HCT116 (cell line): ENCODE data around the gene PSMD3.
A peak's percentile ranks its signal among the peaks of the same experiment; 100 is the strongest.

Experiments
- EZH2 ChIP-seq: fragments of 200-600 bp; sonication (generic); IDR thresholded peaks from 2 replicates; pipeline ENCODE4 v1.6.1; 2017; ENCODE audit warnings: antibody characterized with exemption, mixed run types
- EZH2phosphoT487 ChIP-seq: fragments of 200-600 bp; IDR thresholded peaks from 2 replicates; pipeline ENCODE4 v1.6.1; 2018; ENCODE audit warnings: antibody characterized with exemption, borderline replicate concordance
- POLR2AphosphoS5 ChIP-seq: IDR thresholded peaks from 2 replicates; pipeline ENCODE4 v1.6.1; 2011; ENCODE audit warnings: mild to moderate bottlenecking, low read depth, low read length, moderate library complexity
- TF ChIP-seq, protein P1 (sequence below), 3 experiments: fragments of 200-600 bp in 1 of 3; sonication (generic) in 1 of 3; IDR thresholded peaks in 2 of 3; conservative IDR thresholded peaks in 1 of 3; 2 replicates each; pipeline ENCODE4 v1.5.1; 2012 to 2017; ENCODE audit warnings: low read depth in 2 of 3, low read length in 2 of 3, antibody characterized with exemption in 1 of 3, borderline replicate concordance in 1 of 3, control low read depth in 1 of 3, mild to moderate bottlenecking in 1 of 3, mixed read lengths in 1 of 3, mixed run types in 1 of 3, moderate library complexity in 1 of 3; ENCODE audit not compliant: insufficient read depth in 1 of 3

DNA sequence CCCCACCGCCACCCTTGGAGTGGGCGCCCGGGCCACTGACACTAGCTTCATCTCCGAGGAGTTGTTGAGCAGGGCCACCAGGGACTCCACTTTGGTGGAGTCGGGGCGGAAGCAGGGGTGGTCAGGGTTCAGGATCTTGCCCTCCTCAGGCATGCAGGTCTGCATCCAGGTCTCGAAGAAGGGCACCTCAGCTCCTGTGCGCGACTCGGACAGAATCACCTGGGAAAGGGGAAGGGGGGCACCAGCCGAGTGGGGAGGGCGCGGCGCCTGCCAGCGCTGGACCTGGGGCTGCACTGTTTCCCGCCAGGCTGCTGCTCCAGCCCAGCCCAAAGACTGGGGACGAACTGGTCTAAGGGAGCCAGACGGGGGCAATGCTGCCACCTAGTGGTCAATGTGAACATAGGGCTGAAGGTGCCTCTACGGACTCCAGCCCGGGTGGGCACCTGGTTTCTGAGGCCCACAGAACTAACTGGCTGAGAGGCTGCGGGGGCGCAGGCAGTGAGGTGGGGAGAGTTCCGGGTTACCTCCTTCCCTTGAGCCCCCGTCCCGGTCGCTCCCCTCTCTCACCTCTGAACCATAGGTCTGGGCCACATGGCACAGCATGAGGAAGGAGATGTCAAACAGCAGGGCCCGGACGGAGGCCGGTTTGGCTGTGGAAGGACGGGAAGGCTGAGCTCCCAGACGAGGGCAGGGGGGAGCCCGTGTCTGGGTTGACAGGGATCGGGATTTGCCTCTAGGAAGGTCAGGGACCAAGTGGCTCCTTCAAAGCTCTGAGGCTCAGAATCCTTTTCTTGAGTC is 46.4 kb downstream of the PSMD3 start:
- TF ChIP-seq, protein P1, sequence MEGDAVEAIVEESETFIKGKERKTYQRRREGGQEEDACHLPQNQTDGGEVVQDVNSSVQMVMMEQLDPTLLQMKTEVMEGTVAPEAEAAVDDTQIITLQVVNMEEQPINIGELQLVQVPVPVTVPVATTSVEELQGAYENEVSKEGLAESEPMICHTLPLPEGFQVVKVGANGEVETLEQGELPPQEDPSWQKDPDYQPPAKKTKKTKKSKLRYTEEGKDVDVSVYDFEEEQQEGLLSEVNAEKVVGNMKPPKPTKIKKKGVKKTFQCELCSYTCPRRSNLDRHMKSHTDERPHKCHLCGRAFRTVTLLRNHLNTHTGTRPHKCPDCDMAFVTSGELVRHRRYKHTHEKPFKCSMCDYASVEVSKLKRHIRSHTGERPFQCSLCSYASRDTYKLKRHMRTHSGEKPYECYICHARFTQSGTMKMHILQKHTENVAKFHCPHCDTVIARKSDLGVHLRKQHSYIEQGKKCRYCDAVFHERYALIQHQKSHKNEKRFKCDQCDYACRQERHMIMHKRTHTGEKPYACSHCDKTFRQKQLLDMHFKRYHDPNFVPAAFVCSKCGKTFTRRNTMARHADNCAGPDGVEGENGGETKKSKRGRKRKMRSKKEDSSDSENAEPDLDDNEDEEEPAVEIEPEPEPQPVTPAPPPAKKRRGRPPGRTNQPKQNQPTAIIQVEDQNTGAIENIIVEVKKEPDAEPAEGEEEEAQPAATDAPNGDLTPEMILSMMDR (IDR thresholded peaks at IDR 0.05 in 2 of 3, conservative IDR thresholded peaks at IDR 0.05 in 1 of 3; ENCODE audit: borderline replicate concordance in 1 of 3, insufficient read depth in 1 of 3, low read depth in 2 of 3, low read length in 2 of 3) = peak; percentile 72 to 89 (median 87)
- TF ChIP-seq EZH2 (no peak), POLR2AphosphoS5 (no peak), EZH2phosphoT487 (no peak)
